ENCODE measurements around the gene GJB2.

The GJB2 gene

DNA sequence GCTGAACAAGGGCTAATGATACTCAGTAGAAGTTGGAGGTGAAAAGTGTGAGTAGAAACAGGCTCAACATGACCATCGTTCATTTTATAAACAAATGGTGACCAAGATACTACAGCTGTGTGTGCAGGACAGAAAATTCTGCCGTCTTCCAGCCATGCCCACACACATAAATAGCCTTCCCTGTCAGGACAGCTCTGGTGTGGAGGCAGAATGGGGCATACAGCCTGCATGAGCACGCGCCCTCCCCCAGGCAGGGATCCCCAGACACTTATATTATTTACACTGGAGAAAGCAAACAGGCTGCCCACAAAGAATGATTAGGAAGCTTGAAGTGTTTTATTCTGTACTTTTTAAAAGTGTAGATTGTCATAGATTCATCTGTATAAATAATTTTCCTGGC, 52.3 kb downstream of the GJB2 start:
- Histone ChIP-seq H3K9ac (ENCODE audit: low read depth, low read length, poor library complexity) (no peak overlapping the region), H3K79me1 (ENCODE audit: low read depth, low read length) (peaks cover 3% of the 10 kb centered on the region), H3K23ac (ENCODE audit: low read depth, low read length, poor library complexity) (no peak overlapping the region), H3K18ac (ENCODE audit: low read length) (no peak overlapping the region), H3K27ac (replicated peaks; ENCODE audit: low read length) (no peak overlapping the region), H2BK5ac (ENCODE audit: low read length) (no peak overlapping the region), H2BK12ac (ENCODE audit: low read length) (no peak overlapping the region), H2BK120ac (ENCODE audit: low read depth, low read length) (no peak overlapping the region), H2AK5ac (ENCODE audit: low read depth, low read length) (no peak overlapping the region), H2BK15ac (ENCODE audit: low read length) (no peak overlapping the region), H3K9me3 (replicated peaks in 1 of 2; ENCODE audit: control insufficient read depth in 2 of 2, insufficient read depth in 1 of 2, low read depth in 1 of 2, low read length in 2 of 2) (no peaks in the 10 kb centered on the region), H3K4me1 (ENCODE audit: control insufficient read depth in 2 of 2, insufficient read depth in 1 of 2, low read depth in 1 of 2, low read length in 2 of 2) (peaks cover 0 to 2% of the 10 kb centered on the region in 2 donors), H2AFZ (ENCODE audit: low read length) (no peak overlapping the region), H3K36me3 (replicated peaks in 1 of 2; ENCODE audit: control insufficient read depth in 2 of 2, insufficient read depth in 2 of 2, low read length in 2 of 2) (no peaks in the 10 kb centered on the region), H4K91ac (ENCODE audit: low read depth, low read length, poor library complexity) (no peak overlapping the region), H3K27me3 (ENCODE audit: control insufficient read depth in 3 of 3, insufficient read depth in 3 of 3, low read depth in 1 of 3, low read length in 3 of 3) (peaks cover 0 to 45% (median 0%) of the 10 kb centered on the region in 3 experiments), H3K4ac (ENCODE audit: low read length) (no peak overlapping the region), H3K14ac (ENCODE audit: low read length) (no peak overlapping the region), H4K8ac (ENCODE audit: low read depth, low read length) (no peak overlapping the region), H3K4me3 (ENCODE audit: low read length in 2 of 2) (no peak overlapping the region), H3K4me2 (ENCODE audit: insufficient read depth, low read length, poor library complexity, severe bottlenecking) (no peak overlapping the region)
- WGBS, 2 donors (ENCODE audit: extremely low coverage in 2 of 2, insufficient read length in 2 of 2, insufficient replicate concordance in 1 of 2): no CpG with 5 or more reads among the region's 4 CpGs
- DNase-seq (ENCODE audit: low spot score): no peak

DNA sequence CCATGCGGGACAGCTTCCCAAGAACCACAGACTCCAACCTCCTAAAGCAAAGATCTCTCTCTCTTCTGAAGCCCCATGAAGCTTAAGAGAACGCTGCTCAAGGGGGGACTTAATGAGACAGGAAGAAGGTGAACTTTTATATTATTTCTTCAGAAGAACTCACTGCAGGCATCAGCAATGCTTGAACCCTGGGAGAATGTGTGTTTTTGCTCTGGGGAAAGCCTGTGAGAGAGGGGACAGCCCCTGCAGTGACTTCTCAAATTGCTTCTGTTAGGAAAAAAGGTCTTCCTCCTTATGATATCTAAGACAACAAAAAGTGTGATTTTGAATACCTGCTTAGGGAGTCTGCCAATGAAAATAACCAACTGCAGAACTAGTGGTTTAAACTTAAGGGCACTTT, 54.9 kb downstream of the GJB2 start:
- H2AFZ ChIP-seq (ENCODE audit: low read length): no peak overlapping the region
- DNase-seq (ENCODE audit: low spot score): no peak
- no peak overlapping the region for H3K18ac ChIP-seq (ENCODE audit: low read length)
- peaks cover 3% of the 10 kb centered on the region for H3K79me1 ChIP-seq (ENCODE audit: low read depth, low read length)
- H3K9me3 ChIP-seq (replicated peaks in 1 of 2; ENCODE audit: control insufficient read depth in 2 of 2, insufficient read depth in 1 of 2, low read depth in 1 of 2, low read length in 2 of 2): no peaks in the 10 kb centered on the region
- no peak overlapping the region for H2BK120ac ChIP-seq (ENCODE audit: low read depth, low read length)
- WGBS, 2 donors (ENCODE audit: extremely low coverage in 2 of 2, insufficient read length in 2 of 2, insufficient replicate concordance in 1 of 2): no CpG with 5 or more reads among the region's 2 CpGs
- H4K8ac ChIP-seq (ENCODE audit: low read depth, low read length): no peak overlapping the region
- H2BK12ac ChIP-seq (ENCODE audit: low read length): no peak overlapping the region
- H3K27me3 ChIP-seq (ENCODE audit: control insufficient read depth in 3 of 3, insufficient read depth in 3 of 3, low read depth in 1 of 3, low read length in 3 of 3): peaks cover 0 to 36% (median 0%) of the 10 kb centered on the region in 3 experiments
- H4K91ac ChIP-seq (ENCODE audit: low read depth, low read length, poor library complexity): no peak overlapping the region
- H2BK15ac ChIP-seq (ENCODE audit: low read length): no peak overlapping the region
- H3K23ac ChIP-seq (ENCODE audit: low read depth, low read length, poor library complexity): no peak overlapping the region
- H3K9ac ChIP-seq (ENCODE audit: low read depth, low read length, poor library complexity): no peak overlapping the region
- no peak overlapping the region for H3K14ac ChIP-seq (ENCODE audit: low read length)
- peaks cover 0 to 2% of the 10 kb centered on the region in 2 donors for H3K4me1 ChIP-seq (ENCODE audit: control insufficient read depth in 2 of 2, insufficient read depth in 1 of 2, low read depth in 1 of 2, low read length in 2 of 2)
- no peak overlapping the region for H2BK5ac ChIP-seq (ENCODE audit: low read length)
- H3K4me3 ChIP-seq (ENCODE audit: low read length in 2 of 2): no peak overlapping the region
- no peak overlapping the region for H2AK5ac ChIP-seq (ENCODE audit: low read depth, low read length)
- H3K4ac ChIP-seq (ENCODE audit: low read length): no peak overlapping the region
- no peaks in the 10 kb centered on the region for H3K36me3 ChIP-seq (replicated peaks in 1 of 2; ENCODE audit: control insufficient read depth in 2 of 2, insufficient read depth in 2 of 2, low read length in 2 of 2)
- no peak overlapping the region for H3K27ac ChIP-seq (replicated peaks; ENCODE audit: low read length)
- H3K4me2 ChIP-seq (ENCODE audit: insufficient read depth, low read length, poor library complexity, severe bottlenecking): no peak overlapping the region
